Keratinocyte (primary cell): ENCODE data around the gene FAF1.

Experiments
- CTCF ChIP-seq, 3 experiments: IDR thresholded peaks in 1 of 3; conservative IDR thresholded peaks in 1 of 3; optimal IDR thresholded peaks in 1 of 3; 2 replicates in 2 of 3; 3 replicates in 1 of 3; pipeline versions ENCODE3 to v1.5.1; 2011; ENCODE audit warnings: low read length in 3 of 3, mild to moderate bottlenecking in 3 of 3, moderate library complexity in 2 of 3, control low read depth in 1 of 3, inconsistent platforms in 1 of 3; ENCODE audit not compliant: insufficient read depth in 2 of 3; ENCODE audit errors: extremely low read depth in 1 of 3
- EZH2 ChIP-seq: IDR thresholded peaks from one replicate; pipeline ENCODE4 v1.6.1; 2012; ENCODE audit warnings: inconsistent platforms, mild to moderate bottlenecking, low read length, moderate library complexity

DNA sequence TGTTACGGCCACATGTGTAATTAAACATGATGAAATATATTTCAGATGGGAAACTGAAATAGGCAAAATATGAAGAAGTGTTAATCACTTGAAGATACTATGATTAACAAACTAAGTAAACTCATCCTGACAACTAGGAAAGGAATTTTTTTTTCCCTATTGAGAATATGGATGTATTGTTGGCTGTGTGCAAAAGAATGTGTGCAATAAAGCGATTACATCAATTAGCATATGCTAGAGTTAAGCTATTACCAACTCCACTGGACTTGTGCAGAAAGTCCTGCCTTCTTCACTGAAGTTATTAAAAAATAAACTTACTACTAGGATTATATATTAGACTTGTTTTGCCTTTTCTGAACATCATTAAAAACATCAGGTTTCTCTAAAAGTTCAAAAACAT is 393.7 kb downstream of the FAF1 start:
- TF ChIP-seq EZH2 (no peak), CTCF (optimal IDR thresholded peaks at IDR 0.05 in 1 of 3, IDR thresholded peaks at IDR 0.05 in 1 of 3, conservative IDR thresholded peaks at IDR 0.05 in 1 of 3; ENCODE audit: extremely low read depth in 1 of 3, insufficient read depth in 2 of 3, low read length in 3 of 3) (no peak)
